ENCODE results near the gene RHO.

- TF ChIP-seq CTCF (IDR thresholded peaks at IDR 0.05; ENCODE audit: insufficient read depth, low read length, poor library complexity, severe bottlenecking) (no peak), EZH2phosphoT487 (conservative IDR thresholded peaks at IDR 0.05; ENCODE audit: low read length) (no peak)
Measured at GRCh38 chr3:129583289-129583688, 54.9 kb downstream of the RHO start.
